GM12801 (cell line): ENCODE measurements around the gene EXOC4.

Source experiments
- TF ChIP-seq, protein P1 (sequence below): IDR thresholded peaks from one replicate; pipeline ENCODE4 v1.5.1; 2011; ENCODE audit warnings: control low read depth; ENCODE audit not compliant: insufficient read length; ENCODE audit errors: extremely low read depth

The EXOC4 gene

DNA sequence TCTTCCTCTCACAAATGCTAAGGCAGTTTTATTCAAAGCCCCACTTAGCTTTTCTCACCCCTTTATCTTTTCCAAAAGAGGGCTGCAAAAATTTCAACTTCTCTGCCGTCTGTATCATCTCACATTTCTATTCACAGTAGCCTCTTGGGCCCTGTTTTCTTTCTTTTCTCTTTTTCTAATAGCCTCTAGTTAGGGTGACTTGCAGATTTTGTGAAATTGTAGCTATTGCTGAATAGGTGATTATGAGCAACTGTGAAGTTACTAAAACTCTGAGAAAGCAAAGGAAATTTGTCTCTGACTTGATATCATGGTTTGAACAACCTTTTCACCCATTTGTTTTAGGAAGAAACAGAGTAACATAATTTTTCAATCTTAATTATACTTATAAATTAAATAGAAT lies 29.2 kb downstream of the EXOC4 start:
- TF ChIP-seq, protein P1, sequence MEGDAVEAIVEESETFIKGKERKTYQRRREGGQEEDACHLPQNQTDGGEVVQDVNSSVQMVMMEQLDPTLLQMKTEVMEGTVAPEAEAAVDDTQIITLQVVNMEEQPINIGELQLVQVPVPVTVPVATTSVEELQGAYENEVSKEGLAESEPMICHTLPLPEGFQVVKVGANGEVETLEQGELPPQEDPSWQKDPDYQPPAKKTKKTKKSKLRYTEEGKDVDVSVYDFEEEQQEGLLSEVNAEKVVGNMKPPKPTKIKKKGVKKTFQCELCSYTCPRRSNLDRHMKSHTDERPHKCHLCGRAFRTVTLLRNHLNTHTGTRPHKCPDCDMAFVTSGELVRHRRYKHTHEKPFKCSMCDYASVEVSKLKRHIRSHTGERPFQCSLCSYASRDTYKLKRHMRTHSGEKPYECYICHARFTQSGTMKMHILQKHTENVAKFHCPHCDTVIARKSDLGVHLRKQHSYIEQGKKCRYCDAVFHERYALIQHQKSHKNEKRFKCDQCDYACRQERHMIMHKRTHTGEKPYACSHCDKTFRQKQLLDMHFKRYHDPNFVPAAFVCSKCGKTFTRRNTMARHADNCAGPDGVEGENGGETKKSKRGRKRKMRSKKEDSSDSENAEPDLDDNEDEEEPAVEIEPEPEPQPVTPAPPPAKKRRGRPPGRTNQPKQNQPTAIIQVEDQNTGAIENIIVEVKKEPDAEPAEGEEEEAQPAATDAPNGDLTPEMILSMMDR, result no peak

GRCh38 chr7:133284092-133284491 lies 31.2 kb downstream of the EXOC4 start:
- TF ChIP-seq, protein P1, result no peak

GRCh38 chr7:133288970-133289369 lies 36.1 kb downstream of the EXOC4 start:
- TF ChIP-seq, protein P1, result no peak

- TF ChIP-seq, protein P1, result no peak
Observed at GRCh38 chr7:133290041-133290440, 37.2 kb downstream of the EXOC4 start.

GRCh38 chr7:133290676-133291333 lies 37.9 kb downstream of the EXOC4 start:
- TF ChIP-seq, protein P1, result no peak

- TF ChIP-seq, protein P1, result no peak
Observed at GRCh38 chr7:133292631-133293030, 39.8 kb downstream of the EXOC4 start.

GRCh38 chr7:133293384-133294160 lies 40.7 kb downstream of the EXOC4 start:
- TF ChIP-seq, protein P1, result no peak
